Fibroblast of pulmonary artery (primary cell): ENCODE results near the gene AATK.

Source experiments
- DNase-seq: peaks from one replicate; pipeline ENCODE4 v3.0.0-alpha.2; 2010; ENCODE audit warnings: low read depth
- H3K4me3 ChIP-seq: replicated peaks from 2 replicates; pipeline ENCODE4 v1.5.1; 2011; ENCODE audit warnings: low read depth, mild to moderate bottlenecking, control low read depth, low read length, moderate library complexity
- CTCF ChIP-seq: IDR thresholded peaks from 2 replicates; pipeline ENCODE4 v1.5.1; 2011; ENCODE audit warnings: mild to moderate bottlenecking, control low read depth, low read length, inconsistent platforms; ENCODE audit errors: missing control alignments

AATK gene

DNA sequence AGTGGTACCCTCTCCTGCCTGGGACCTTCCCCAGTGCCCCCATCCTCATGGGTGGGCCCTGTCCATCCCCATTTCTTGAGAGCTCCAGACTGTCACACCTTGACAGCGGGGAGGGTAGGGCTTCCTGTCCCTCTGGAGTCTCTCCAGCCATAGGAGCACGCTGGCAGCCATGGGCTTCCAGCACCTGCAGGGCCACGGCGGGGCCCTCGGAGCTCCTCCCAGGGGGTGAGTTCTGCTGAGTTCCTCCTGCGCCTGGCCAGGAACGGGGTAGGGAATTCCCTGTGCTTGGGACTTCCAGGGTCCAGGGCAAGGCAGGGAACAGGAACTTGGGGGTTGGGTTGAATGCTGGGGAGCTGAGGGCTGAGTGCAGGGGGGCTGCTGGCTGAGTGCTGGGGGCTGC lies 23.0 kb upstream of the AATK start:
- DNase-seq, result no peak
- H3K4me3 ChIP-seq, result no peak overlapping the region
- TF ChIP-seq CTCF, result no peak

DNA sequence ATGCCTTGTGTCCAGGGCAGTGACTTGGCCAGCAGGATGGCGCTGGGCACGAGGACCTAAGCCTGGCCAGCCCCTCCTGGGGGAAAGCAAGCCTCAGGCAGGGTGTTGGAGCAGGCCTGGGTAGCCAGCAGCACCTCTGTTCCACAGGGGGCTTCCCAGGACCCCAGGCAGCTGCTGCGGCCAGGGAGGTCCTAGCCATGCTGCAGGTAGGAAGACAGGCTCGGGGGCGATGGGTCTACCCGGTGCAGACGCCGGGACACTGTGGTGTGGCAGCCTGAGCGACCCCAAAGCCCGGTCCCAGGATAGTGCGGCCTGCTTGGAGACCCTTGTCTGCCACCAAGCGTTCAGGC lies 22.4 kb upstream of the AATK start:
- H3K4me3 ChIP-seq, result no peak overlapping the region
- TF ChIP-seq CTCF, result no peak
- no peak for DNase-seq

DNA sequence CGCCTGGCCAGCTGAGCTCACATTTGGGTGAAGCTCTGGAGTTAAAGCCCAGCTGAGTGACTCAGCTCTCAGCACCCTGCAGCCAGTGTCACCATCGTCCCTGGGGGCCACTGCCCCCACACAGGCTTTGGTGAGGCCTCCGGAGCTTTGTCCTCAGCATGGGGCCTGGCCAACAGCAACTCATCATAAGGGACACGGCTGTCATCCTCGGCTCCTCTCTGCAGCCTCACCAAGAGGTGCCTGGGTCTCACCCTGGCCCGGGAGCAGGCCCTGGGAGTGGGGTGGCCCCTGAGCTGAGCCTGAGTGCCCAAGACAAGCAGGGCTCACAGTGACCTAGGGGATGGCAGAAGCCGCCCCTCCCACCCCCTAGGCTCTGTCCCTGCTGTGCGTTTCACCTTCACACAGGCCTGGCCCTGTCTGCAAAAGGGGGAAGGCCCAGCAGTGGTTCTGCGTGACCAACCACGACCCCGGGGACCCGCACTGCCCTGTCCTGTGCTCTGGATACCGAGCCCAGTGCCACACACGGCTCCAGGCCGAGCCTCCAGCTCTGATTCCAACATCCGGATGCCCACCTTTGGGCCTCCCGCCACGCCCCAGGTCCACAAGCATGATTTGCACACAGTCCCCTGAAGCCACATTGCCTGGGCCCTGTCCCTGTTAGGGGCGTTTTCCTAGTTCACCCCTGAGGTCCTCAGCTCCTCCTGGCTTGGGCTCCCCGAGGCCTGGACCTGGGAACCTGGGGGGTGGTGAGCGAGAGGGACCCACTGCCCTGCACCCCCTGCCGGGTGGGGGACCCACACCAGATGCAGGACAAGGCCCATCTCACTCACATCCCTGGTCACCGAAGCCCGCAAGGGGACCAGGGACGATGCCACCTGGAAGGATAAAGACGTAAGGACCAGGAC lies 21.8 kb upstream of the AATK start:
- no peak overlapping the region for H3K4me3 ChIP-seq
- DNase-seq, result no peak
- no peak for TF ChIP-seq CTCF

DNA sequence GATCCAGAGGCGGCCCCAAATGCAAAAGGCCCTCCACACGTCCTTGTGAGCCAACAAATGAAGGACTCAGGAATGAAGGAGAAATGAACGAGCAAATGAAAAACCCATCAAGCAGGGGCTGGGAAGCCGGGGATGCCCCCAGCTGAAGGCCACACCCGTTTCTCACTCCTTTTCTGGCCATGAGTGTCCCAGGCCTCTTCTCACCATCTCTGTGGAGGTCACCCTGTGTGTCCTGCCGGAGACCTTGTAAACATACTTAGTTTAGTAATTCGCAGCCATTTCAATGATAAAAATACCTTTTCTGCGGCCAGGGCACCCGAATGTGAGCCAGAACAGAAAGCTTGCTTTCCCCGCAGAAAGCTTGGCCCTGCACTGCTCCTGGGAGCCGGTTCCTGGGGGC lies 21.1 kb upstream of the AATK start:
- H3K4me3 ChIP-seq, result no peak overlapping the region
- DNase-seq, result no peak
- TF ChIP-seq CTCF, result no peak

DNA sequence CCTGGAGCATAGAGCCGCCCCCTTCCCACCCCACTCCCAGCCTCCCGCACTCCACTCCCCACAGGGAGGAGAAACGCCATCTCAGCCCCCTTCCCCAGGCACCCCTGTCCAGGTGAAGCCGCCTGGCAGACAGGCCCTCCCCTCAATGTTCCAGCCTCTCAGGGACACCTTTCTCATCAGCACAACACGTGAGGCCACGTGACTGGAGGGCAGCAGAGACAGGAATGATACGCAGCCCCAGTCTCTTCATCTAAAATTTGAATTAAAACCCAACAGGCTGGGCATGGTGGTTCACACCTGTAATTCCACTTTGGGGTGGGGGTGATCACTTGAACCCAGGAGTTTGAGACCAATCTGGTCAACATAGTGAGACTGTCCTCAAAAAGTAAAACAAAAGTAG lies 20.2 kb upstream of the AATK start:
- DNase-seq, result no peak
- H3K4me3 ChIP-seq, result no peak overlapping the region
- TF ChIP-seq CTCF, result no peak

GRCh38 chr17:81184555-81184954 lies 18.5 kb upstream of the AATK start:
- DNase-seq, result no peak
- no peak for TF ChIP-seq CTCF
- no peak overlapping the region for H3K4me3 ChIP-seq

- no peak overlapping the region for H3K4me3 ChIP-seq
- no peak for TF ChIP-seq CTCF
- DNase-seq, result no peak
These were observed 17.8 kb upstream of the AATK start for GRCh38 chr17:81183807-81184206.
